Mesenchymal stem cell (in vitro differentiated cells and primary cell): Measurements from ENCODE around the gene UGT1A10.

Experiments used
- DNase-seq: peaks from one replicate; pipeline ENCODE4 v3.0.0-alpha.2; 2013
- H2AFZ ChIP-seq: one replicate; pipeline ENCODE4 v1.6.1; 2013; ENCODE audit warnings: low read depth, mild to moderate bottlenecking, control low read depth, inconsistent platforms, low read length, moderate library complexity
- H2AK5ac ChIP-seq: 2 replicates; pipeline ENCODE4 v1.6.1; 2013; ENCODE audit warnings: low read length, moderate library complexity, mild to moderate bottlenecking, inconsistent platforms; ENCODE audit not compliant: severe bottlenecking
- H2BK120ac ChIP-seq: one replicate; pipeline ENCODE4 v1.6.1; 2013; ENCODE audit warnings: low read depth, mild to moderate bottlenecking, inconsistent platforms, low read length, moderate library complexity
- H2BK12ac ChIP-seq, 2 experiments: one replicate each; pipeline ENCODE4 v1.6.1; 2013; ENCODE audit warnings: inconsistent platforms in 2 of 2, low read length in 2 of 2, mild to moderate bottlenecking in 2 of 2, moderate library complexity in 2 of 2, control low read depth in 1 of 2
- H2BK15ac ChIP-seq: one replicate; pipeline ENCODE4 v1.6.1; 2013; ENCODE audit warnings: mild to moderate bottlenecking, low read depth, inconsistent platforms; ENCODE audit not compliant: poor library complexity, severe bottlenecking
- H2BK5ac ChIP-seq: 2 replicates; pipeline ENCODE4 v1.6.1; 2013; ENCODE audit warnings: low read depth, mild to moderate bottlenecking, low read length, control low read depth, inconsistent platforms; ENCODE audit not compliant: poor library complexity, severe bottlenecking
- H3K14ac ChIP-seq, 2 experiments: one replicate each; pipeline ENCODE4 v1.6.1; 2013; ENCODE audit warnings: inconsistent platforms in 2 of 2, low read length in 2 of 2, control low read depth in 1 of 2, mild to moderate bottlenecking in 1 of 2, moderate library complexity in 1 of 2
- H3K18ac ChIP-seq, 2 experiments: one replicate each; pipeline ENCODE4 v1.6.1; 2013; ENCODE audit warnings: inconsistent platforms in 2 of 2, low read length in 2 of 2, control low read depth in 1 of 2, low read depth in 1 of 2, mild to moderate bottlenecking in 1 of 2
- H3K23ac ChIP-seq, 2 experiments: one replicate each; pipeline ENCODE4 v1.6.1; 2013; ENCODE audit warnings: inconsistent platforms in 2 of 2, low read length in 2 of 2, mild to moderate bottlenecking in 2 of 2, moderate library complexity in 2 of 2, control low read depth in 1 of 2
- H3K27ac ChIP-seq: 2 replicates; pipeline ENCODE4 v1.5.1; 2013; ENCODE audit warnings: mild to moderate bottlenecking, moderate library complexity, low read length, control low read depth, inconsistent platforms; ENCODE audit not compliant: poor library complexity, severe bottlenecking
- H3K27me3 ChIP-seq, 2 experiments: 2 replicates each; pipeline versions ENCODE4 v1.6.1 to v1.7.0; 2013; ENCODE audit warnings: low read length in 2 of 2, mild to moderate bottlenecking in 2 of 2, moderate library complexity in 2 of 2, control low read depth in 1 of 2, inconsistent platforms in 1 of 2; ENCODE audit not compliant: control insufficient read depth in 1 of 2, insufficient read depth in 1 of 2
- H3K36me3 ChIP-seq, 2 experiments: 2 replicates each; pipeline versions ENCODE4 v1.6.1 to v1.7.0; 2013; ENCODE audit warnings: low read length in 2 of 2, control low read depth in 1 of 2, inconsistent platforms in 1 of 2, low read depth in 1 of 2, mild to moderate bottlenecking in 1 of 2; ENCODE audit not compliant: insufficient read depth in 2 of 2, control insufficient read depth in 1 of 2
- H3K4ac ChIP-seq, 2 experiments: one replicate each; pipeline ENCODE4 v1.6.1; 2013; ENCODE audit warnings: inconsistent platforms in 2 of 2, low read length in 2 of 2, mild to moderate bottlenecking in 2 of 2, moderate library complexity in 2 of 2, control low read depth in 1 of 2, low read depth in 1 of 2
- H3K4me1 ChIP-seq: 2 replicates; pipeline ENCODE4 v1.6.1; 2013; ENCODE audit warnings: low read depth, low read length, control low read depth; ENCODE audit not compliant: control insufficient read depth, insufficient read depth
- H3K4me2 ChIP-seq: 2 replicates; pipeline ENCODE4 v1.6.1; 2013; ENCODE audit warnings: low read length, mild to moderate bottlenecking, inconsistent platforms; ENCODE audit not compliant: poor library complexity, severe bottlenecking
- H3K4me3 ChIP-seq, 2 experiments: 2 replicates each; pipeline versions ENCODE4 v1.5.1 to v1.7.0; 2013; ENCODE audit warnings: low read length in 2 of 2, mild to moderate bottlenecking in 2 of 2, control low read depth in 1 of 2, low read depth in 1 of 2; ENCODE audit not compliant: insufficient read depth in 1 of 2
- H3K79me1 ChIP-seq: replicated peaks from 2 replicates; pipeline ENCODE4 v1.6.1; 2013; ENCODE audit warnings: mild to moderate bottlenecking, control low read depth, low read length, inconsistent platforms; ENCODE audit not compliant: poor library complexity, severe bottlenecking
- H3K9ac ChIP-seq: 2 replicates; pipeline ENCODE4 v1.7.0; 2013; ENCODE audit warnings: mild to moderate bottlenecking, low read length, moderate library complexity
- H3K9me3 ChIP-seq: 2 replicates; pipeline ENCODE4 v1.7.0; 2013; ENCODE audit warnings: mild to moderate bottlenecking, low read length; ENCODE audit not compliant: control insufficient read depth
- H4K8ac ChIP-seq: one replicate; pipeline ENCODE4 v1.6.1; 2013; ENCODE audit warnings: inconsistent platforms, mild to moderate bottlenecking, low read length, moderate library complexity
- H4K91ac ChIP-seq: one replicate; pipeline ENCODE4 v1.6.1; 2013; ENCODE audit warnings: mild to moderate bottlenecking, low read length, inconsistent platforms
- WGBS: methylation state at CpG from one replicate; pipeline ENCODE4 v1.1.7; 2013; ENCODE audit warnings: mixed read lengths; 5-methylcytosine and 5-hydroxymethylcytosine counted together

Gene UGT1A10

DNA sequence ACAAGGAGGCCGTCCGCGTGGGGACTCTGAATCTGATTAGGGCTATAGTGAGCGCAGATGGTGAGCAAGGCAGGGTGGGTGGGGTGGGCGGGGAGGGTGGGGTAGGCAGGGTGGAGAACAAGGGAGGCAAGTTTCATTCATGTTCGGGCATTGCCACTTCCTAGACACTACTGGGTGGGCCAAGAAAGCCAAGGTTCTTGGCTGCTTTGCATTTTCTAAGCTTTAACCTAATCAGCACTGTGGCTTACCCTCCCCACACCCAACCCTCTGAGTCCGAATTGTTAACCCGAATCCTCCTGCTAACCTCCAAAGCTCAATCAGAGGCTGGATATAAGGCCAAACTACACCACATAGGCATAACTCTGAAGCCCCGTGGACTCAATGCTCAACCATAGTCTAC lies 160.0 kb downstream of the UGT1A10 start:
- Histone ChIP-seq H3K9me3 (no peaks in the 10 kb centered on the region), H2BK120ac (no peak overlapping the region), H3K27ac (no peak overlapping the region), H2BK15ac (no peak overlapping the region), H3K79me1 (no peaks in the 10 kb centered on the region), H3K36me3 (no peaks in the 10 kb centered on the region), H2AK5ac (no peak overlapping the region), H3K27me3 (peaks cover 11 to 22% of the 10 kb centered on the region in 2 experiments), H3K4me3 (no peak overlapping the region), H3K18ac (no peak overlapping the region), H3K4me2 (no peak overlapping the region), H4K91ac (no peak overlapping the region), H3K23ac (no peak overlapping the region), H2BK12ac (no peak overlapping the region), H3K4me1 (peaks cover 1% of the 10 kb centered on the region), H3K9ac (no peak overlapping the region), H3K4ac (no peak overlapping the region), H4K8ac (no peak overlapping the region), H3K14ac (no peak overlapping the region), H2BK5ac (no peak overlapping the region), H2AFZ (no peak overlapping the region)
- DNase-seq = no peak
- 90% methylated on average over 7 of the region's 9 CpGs for WGBS

DNA sequence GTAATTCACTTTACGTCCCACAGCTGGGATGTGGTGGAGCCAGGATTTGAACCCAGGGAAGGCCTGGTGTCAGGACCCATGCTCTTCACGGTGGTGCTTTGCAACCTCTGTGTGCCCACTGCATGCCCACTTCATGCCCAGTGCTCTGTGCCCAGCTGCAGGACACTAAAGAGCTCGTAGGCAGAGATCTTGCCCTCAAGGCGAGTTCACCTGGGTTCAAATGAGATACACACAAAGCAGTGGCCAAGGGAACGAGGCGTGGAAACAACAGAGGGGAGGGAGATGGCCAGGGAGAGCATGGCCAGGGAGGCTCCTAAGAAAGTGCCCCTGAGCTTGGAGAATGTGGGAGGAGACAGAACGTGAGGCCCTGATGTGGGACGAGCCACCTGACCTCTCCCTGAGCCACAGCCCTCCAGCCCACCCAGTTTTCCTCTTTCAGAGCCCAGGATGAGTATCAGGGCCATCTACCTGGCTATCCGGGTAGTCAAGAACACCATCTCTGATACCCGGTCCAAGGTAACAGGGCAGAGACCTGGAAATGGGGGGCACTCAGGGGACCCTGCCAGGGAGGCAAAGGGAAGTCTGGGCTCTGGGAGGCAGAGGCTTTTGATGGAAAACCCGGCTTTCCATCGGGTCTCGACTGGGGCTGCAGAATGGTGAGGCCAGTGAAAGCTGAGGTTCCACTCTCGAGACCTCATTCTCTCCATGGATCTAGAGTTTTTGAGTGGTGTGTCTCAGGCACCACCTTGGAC lies 162.3 kb downstream of the UGT1A10 start:
- no peak overlapping the region for H2BK15ac ChIP-seq
- H3K9ac ChIP-seq = no peak overlapping the region
- no peak overlapping the region for H2AFZ ChIP-seq
- H3K4me1 ChIP-seq = peaks cover 1% of the 10 kb centered on the region
- no peak overlapping the region for H3K14ac ChIP-seq
- peaks cover 11 to 35% of the 10 kb centered on the region in 2 experiments for H3K27me3 ChIP-seq
- no peaks in the 10 kb centered on the region for H3K9me3 ChIP-seq
- H3K18ac ChIP-seq = no peak overlapping the region
- DNase-seq = no peak
- no peak overlapping the region for H2BK5ac ChIP-seq
- no peak overlapping the region for H3K27ac ChIP-seq
- no peaks in the 10 kb centered on the region for H3K79me1 ChIP-seq
- no peak overlapping the region for H4K8ac ChIP-seq
- no peak overlapping the region for H3K4me2 ChIP-seq
- no peak overlapping the region for H3K4me3 ChIP-seq
- WGBS = 78% methylated on average over 13 of the region's 14 CpGs
- no peak overlapping the region for H3K23ac ChIP-seq
- no peaks in the 10 kb centered on the region for H3K36me3 ChIP-seq
- no peak overlapping the region for H2BK12ac ChIP-seq
- no peak overlapping the region for H3K4ac ChIP-seq
- H2AK5ac ChIP-seq = no peak overlapping the region
- H4K91ac ChIP-seq = no peak overlapping the region
- no peak overlapping the region for H2BK120ac ChIP-seq

DNA sequence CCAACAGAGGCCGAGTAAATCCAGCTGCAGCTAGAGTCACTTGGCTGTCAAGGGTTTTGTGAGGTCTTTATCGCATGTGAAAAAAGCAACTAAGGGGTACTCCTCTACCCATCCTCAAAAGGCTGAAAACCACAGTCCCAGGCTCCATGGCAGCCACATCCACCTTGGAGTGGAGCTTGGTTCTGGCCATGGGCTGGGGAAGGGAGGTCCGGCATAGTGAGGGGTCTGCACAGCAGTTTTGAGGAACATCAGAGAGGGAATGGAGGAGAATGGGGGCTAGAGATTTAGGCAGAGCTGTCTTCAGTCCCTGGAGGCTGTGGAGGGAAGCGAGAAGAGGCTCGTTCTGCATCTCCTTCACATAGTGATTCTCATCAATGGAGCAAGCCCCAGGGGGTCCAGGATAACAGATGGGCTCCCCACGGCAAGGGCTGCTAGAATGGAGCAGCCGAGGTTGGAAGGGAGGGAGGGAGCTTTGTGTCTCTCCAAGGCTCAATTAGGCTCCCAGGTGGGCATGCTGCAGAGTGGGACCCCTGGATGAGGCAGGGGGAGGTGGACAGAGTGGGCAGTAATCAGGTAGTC lies 162.9 kb downstream of the UGT1A10 start:
- H3K23ac ChIP-seq = no peak overlapping the region
- H3K79me1 ChIP-seq = no peaks in the 10 kb centered on the region
- no peak overlapping the region for H3K4me3 ChIP-seq
- H3K4me1 ChIP-seq = peaks cover 1% of the 10 kb centered on the region
- no peak overlapping the region for H3K9ac ChIP-seq
- no peak overlapping the region for H3K14ac ChIP-seq
- H4K91ac ChIP-seq = no peak overlapping the region
- no peaks in the 10 kb centered on the region for H3K36me3 ChIP-seq
- H2BK5ac ChIP-seq = no peak overlapping the region
- peaks cover 17 to 41% of the 10 kb centered on the region in 2 experiments for H3K27me3 ChIP-seq
- H4K8ac ChIP-seq = no peak overlapping the region
- H3K27ac ChIP-seq = no peak overlapping the region
- H3K4me2 ChIP-seq = no peak overlapping the region
- H3K4ac ChIP-seq = no peak overlapping the region
- H3K9me3 ChIP-seq = no peaks in the 10 kb centered on the region
- H3K18ac ChIP-seq = no peak overlapping the region
- H2AFZ ChIP-seq = no peak overlapping the region
- no peak overlapping the region for H2BK120ac ChIP-seq
- no peak overlapping the region for H2BK12ac ChIP-seq
- DNase-seq = no peak
- no peak overlapping the region for H2BK15ac ChIP-seq
- WGBS = 65% methylated on average over 6 of the region's 7 CpGs
- no peak overlapping the region for H2AK5ac ChIP-seq

DNA sequence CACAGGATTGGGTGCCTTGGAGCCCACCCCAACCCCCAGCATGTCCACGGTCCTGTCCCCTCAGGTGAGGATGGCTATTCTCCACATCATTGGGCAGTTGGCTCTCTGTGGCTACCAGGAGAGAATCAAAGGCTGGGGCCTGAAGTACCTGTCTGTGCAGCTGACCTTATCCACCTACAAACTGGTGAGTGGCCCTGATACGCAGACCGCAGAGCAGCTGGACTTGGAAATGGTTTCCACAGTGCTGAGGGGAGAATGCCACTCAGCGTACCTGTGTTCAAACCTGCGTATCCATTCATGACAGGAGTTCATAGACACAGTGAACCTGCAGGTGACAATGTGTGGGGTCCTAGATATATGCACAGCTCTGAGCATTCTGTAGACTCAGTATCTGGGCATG lies 163.5 kb downstream of the UGT1A10 start:
- DNase-seq = no peak
- no peak overlapping the region for H3K23ac ChIP-seq
- 45% methylated on average over 5 of the region's 5 CpGs for whole genome bisulfite sequencing

More for the DNA sequence above, 163.5 kb downstream of the UGT1A10 start:
- Histone ChIP-seq H2AFZ (no peak overlapping the region), H2BK12ac (no peak overlapping the region), H3K4me3 (no peak overlapping the region), H3K9ac (no peak overlapping the region), H2BK5ac (no peak overlapping the region), H2AK5ac (no peak overlapping the region), H3K27me3 (peaks cover 22 to 47% of the 10 kb centered on the region in 2 experiments), H4K8ac (no peak overlapping the region), H3K18ac (no peak overlapping the region), H3K4me2 (no peak overlapping the region), H3K4ac (no peak overlapping the region), H3K4me1 (peaks cover 1% of the 10 kb centered on the region), H4K91ac (no peak overlapping the region), H3K9me3 (no peaks in the 10 kb centered on the region), H3K79me1 (no peaks in the 10 kb centered on the region), H3K14ac (no peak overlapping the region), H3K36me3 (no peaks in the 10 kb centered on the region), H3K27ac (no peak overlapping the region), H2BK15ac (no peak overlapping the region), H2BK120ac (no peak overlapping the region)
